Thyroid gland (tissue), 4 donors: ENCODE measurements around the gene GPSM1. TPM values are rescaled to one million over a fixed set of nuclear protein-coding genes. Genes with fewer than 3 reads are reported as not detected.
A peak's percentile ranks its signal among the peaks of the same experiment; 100 is the strongest.

ENCODE experiments used
- DNase-seq, 2 donors: peaks; one replicate each; pipeline ENCODE4 v3.0.0-alpha.2; 2019
- H3K27ac ChIP-seq, 3 donors: fragments of 200-600 bp; sonication (generic); 1 replicate in 2 of 3; 2 replicates in 1 of 3; pipeline ENCODE4 v1.5.1; 2016 to 2019; ENCODE audit warnings: mild to moderate bottlenecking in 1 of 3, moderate library complexity in 1 of 3
- H3K27me3 ChIP-seq: fragments of 200-600 bp; sonication (generic); one replicate; pipeline ENCODE4 v1.5.1; 2019
- H3K36me3 ChIP-seq, 2 donors: fragments of 200-600 bp; sonication (generic); one replicate each; pipeline ENCODE4 v1.5.1; 2016 to 2019
- H3K4me1 ChIP-seq, 2 donors: fragments of 200-600 bp; sonication (generic); one replicate each; pipeline ENCODE4 v1.5.1; 2017 to 2019
- H3K4me3 ChIP-seq, 3 donors: fragments of 200-600 bp; sonication (generic); replicated peaks in 1 of 3; 1 replicate in 2 of 3; 2 replicates in 1 of 3; pipeline ENCODE4 v1.5.1; 2016; ENCODE audit warnings: mild to moderate bottlenecking in 1 of 3
- H3K9me3 ChIP-seq: fragments of 200-600 bp; sonication (generic); one replicate; pipeline ENCODE4 v1.5.1; 2017
- POLR2A ChIP-seq, 2 donors: fragments of 450-650 bp; IDR thresholded peaks; one replicate each; pipeline ENCODE4 v1.6.1; 2017; ENCODE audit warnings: antibody characterized with exemption in 2 of 2, mild to moderate bottlenecking in 2 of 2, moderate library complexity in 1 of 2
- WGBS, 2 donors: methylation state at CpG; one replicate each; pipeline ENCODE4 v1.1.5; 2017; 5-methylcytosine and 5-hydroxymethylcytosine counted together
- intact Hi-C: fragments of 100-400 bp; cut with DNase I; formaldehyde crosslinking; loops from one replicate; pipeline ENCODE4 v1.15.1; 2023
- total RNA-seq, 4 donors: library from RNA; depleted of rRNA; stranded (reverse); fragments of >200 nt; gene quantifications; one replicate each; pipeline ENCODE4 v1.2.3, GENCODE V29; 2016
- TF ChIP-seq, protein P1 (sequence below), 6 experiments: fragments of 200-600 bp in 3 of 6; fragments of 450-650 bp in 3 of 6; sonication (generic) in 3 of 6; IDR thresholded peaks; one replicate each; pipeline ENCODE4 v1.5.1; 2016 to 2019; ENCODE audit warnings: antibody characterized with exemption in 6 of 6, mild to moderate bottlenecking in 2 of 6, inconsistent platforms in 1 of 6, moderate library complexity in 1 of 6

The GPSM1 gene
- total RNA-seq, 4 donors from 2014 or later: 5.9 to 18.1 (median 12.2) TPM

- WGBS, 2 donors: 91 to 98% methylated on average over 13 of the region's 13 CpGs
- Histone ChIP-seq H3K4me1 (peaks cover 20 to 26% of the 10 kb centered on the region in 2 donors), H3K36me3 (no peaks in the 10 kb centered on the region), H3K27me3 (no peaks in the 10 kb centered on the region), H3K9me3 (no peaks in the 10 kb centered on the region), H3K4me3 (no peak overlapping the region), H3K27ac (no peak overlapping the region)
- no peak for TF ChIP-seq POLR2A (IDR thresholded peaks at IDR 0.05)
- TF ChIP-seq, protein P1, sequence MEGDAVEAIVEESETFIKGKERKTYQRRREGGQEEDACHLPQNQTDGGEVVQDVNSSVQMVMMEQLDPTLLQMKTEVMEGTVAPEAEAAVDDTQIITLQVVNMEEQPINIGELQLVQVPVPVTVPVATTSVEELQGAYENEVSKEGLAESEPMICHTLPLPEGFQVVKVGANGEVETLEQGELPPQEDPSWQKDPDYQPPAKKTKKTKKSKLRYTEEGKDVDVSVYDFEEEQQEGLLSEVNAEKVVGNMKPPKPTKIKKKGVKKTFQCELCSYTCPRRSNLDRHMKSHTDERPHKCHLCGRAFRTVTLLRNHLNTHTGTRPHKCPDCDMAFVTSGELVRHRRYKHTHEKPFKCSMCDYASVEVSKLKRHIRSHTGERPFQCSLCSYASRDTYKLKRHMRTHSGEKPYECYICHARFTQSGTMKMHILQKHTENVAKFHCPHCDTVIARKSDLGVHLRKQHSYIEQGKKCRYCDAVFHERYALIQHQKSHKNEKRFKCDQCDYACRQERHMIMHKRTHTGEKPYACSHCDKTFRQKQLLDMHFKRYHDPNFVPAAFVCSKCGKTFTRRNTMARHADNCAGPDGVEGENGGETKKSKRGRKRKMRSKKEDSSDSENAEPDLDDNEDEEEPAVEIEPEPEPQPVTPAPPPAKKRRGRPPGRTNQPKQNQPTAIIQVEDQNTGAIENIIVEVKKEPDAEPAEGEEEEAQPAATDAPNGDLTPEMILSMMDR (IDR thresholded peaks at IDR 0.05): no peak
- no peak for DNase-seq
- intact Hi-C loops: no loop called here
These were observed 2.0 kb upstream of the GPSM1 start for GRCh38 chr9:136325358-136325757.

DNA sequence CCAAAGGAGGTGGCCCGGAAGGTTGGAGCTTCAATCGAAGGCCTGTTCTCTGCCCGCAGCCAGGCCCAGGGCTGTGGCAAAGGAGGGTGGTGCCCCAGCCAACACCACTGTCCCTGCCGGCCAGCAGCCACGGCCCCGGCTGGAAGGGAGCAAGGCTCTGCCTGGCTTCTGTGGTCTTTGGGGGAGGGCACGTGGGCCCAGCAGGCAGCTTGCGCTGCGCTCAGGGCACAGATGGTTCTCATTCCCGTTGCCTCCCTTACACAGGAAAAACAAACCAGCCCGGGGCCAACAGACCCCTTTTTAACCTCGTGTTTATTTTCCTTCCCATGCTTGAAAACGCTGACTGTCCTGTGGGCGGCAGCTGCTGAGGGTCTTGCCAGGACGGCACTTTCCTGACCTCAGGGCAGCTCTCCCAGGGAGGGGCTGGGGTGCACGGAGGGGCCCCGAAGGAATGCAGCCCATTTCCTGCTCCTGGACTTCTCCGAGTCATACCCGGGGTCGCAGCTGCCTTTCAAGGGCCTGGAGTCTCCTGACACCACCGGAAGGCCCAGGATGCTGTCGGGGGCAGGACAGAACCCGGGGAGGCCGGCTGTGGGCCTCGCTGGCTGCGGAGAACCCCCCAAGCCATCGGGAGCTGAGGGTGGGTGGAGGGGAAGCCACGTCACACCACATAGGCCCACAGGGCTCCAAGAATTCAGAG lies 1.1 kb upstream of the GPSM1 start:
- Histone ChIP-seq H3K27ac (peak overlapping the region in 2 of 3 donors; percentile 28 to 65), H3K27me3 (no peaks in the 10 kb centered on the region), H3K9me3 (no peaks in the 10 kb centered on the region), H3K36me3 (no peaks in the 10 kb centered on the region), H3K4me1 (peaks cover 20 to 26% of the 10 kb centered on the region in 2 donors), H3K4me3 (no peak overlapping the region)
- intact Hi-C loops: no loop called here
- WGBS, 2 donors: 68 to 69% methylated on average over 10 to 22 of the region's 28 CpGs
- no peak for TF ChIP-seq POLR2A (IDR thresholded peaks at IDR 0.05)
- TF ChIP-seq, protein P1 (IDR thresholded peaks at IDR 0.05): no peak
- DNase-seq: no peak

- H3K36me3 ChIP-seq: no peaks in the 10 kb centered on the region
- no peak for TF ChIP-seq POLR2A (IDR thresholded peaks at IDR 0.05)
- TF ChIP-seq, protein P1 (IDR thresholded peaks at IDR 0.05): no peak
- peaks cover 20 to 26% of the 10 kb centered on the region in 2 donors for H3K4me1 ChIP-seq
- H3K4me3 ChIP-seq: peak overlapping the region in 1 of 3 donors; percentile 55
- no peaks in the 10 kb centered on the region for H3K9me3 ChIP-seq
- intact Hi-C loops: no loop called here
- no peaks in the 10 kb centered on the region for H3K27me3 ChIP-seq
- peak overlapping the region in 2 of 3 donors; percentile 65 to 69 for H3K27ac ChIP-seq
- no peak for DNase-seq
- 42 to 58% methylated on average over 8 to 15 of the region's 17 CpGs for WGBS, 2 donors
These were observed 507 bp upstream of the GPSM1 start for GRCh38 chr9:136326761-136327303.

GRCh38 chr9:136328011-136328621 lies 777 bp downstream of the GPSM1 start:
- WGBS, 2 donors: 10 to 37% methylated on average over 2 to 9 of the region's 13 CpGs
- no peaks in the 10 kb centered on the region for H3K27me3 ChIP-seq
- intact Hi-C loops: no loop called here
- no peaks in the 10 kb centered on the region for H3K36me3 ChIP-seq
- H3K9me3 ChIP-seq: no peaks in the 10 kb centered on the region
- DNase-seq: peak; percentile 80 to 84
- H3K4me3 ChIP-seq: peak overlapping the region in 1 of 3 donors; percentile 55
- TF ChIP-seq, protein P1 (IDR thresholded peaks at IDR 0.05): no peak
- TF ChIP-seq POLR2A (IDR thresholded peaks at IDR 0.05): no peak
- H3K27ac ChIP-seq: peak overlapping the region in 2 of 3 donors; percentile 53 to 69
- H3K4me1 ChIP-seq: peaks cover 20 to 26% of the 10 kb centered on the region in 2 donors

- Histone ChIP-seq H3K9me3 (no peaks in the 10 kb centered on the region), H3K36me3 (no peaks in the 10 kb centered on the region), H3K27me3 (no peaks in the 10 kb centered on the region), H3K4me3 (peak overlapping the region in 1 of 3 donors; percentile 55), H3K27ac (peak overlapping the region in 1 of 3 donors; percentile 53), H3K4me1 (peaks cover 20 to 26% of the 10 kb centered on the region in 2 donors)
- intact Hi-C loops: no loop called here
- 11 to 38% methylated on average over 7 to 14 of the region's 15 CpGs for WGBS, 2 donors
- DNase-seq: no peak
- TF ChIP-seq POLR2A (IDR thresholded peaks at IDR 0.05): no peak
These were observed 1.3 kb downstream of the GPSM1 start for GRCh38 chr9:136328622-136329041.
